Body of pancreas (tissue), 4 donors: ENCODE data around the gene RTF2. TPM values are rescaled to one million over a fixed set of nuclear protein-coding genes. Genes with fewer than 3 reads are reported as not detected.
"Not testable (repeated sequence)": the region's sequence is repeated elsewhere in the genome, so short reads cannot be mapped to it uniquely, and the experiment has no call there.

Experiments used
- ATAC-seq: fragments of 150-250 bp; one replicate; pipeline ENCODE4 v1.9.1; 2016
- DNase-seq, 4 donors: peaks; one replicate each; pipeline ENCODE4 v3.0.0-alpha.2; 2019
- H3K27ac ChIP-seq, 4 donors: fragments of 200-600 bp; sonication (generic); 1 replicate in 3 of 4; 2 replicates in 1 of 4; pipeline versions ENCODE4 v1.5.1 to v1.6.1; 2016 to 2019; ENCODE audit warnings: mild to moderate bottlenecking in 1 of 4, mixed read lengths in 1 of 4, moderate library complexity in 1 of 4
- H3K27me3 ChIP-seq, 2 donors: fragments of 200-600 bp; sonication (generic); one replicate each; pipeline ENCODE4 v1.6.0; 2016; ENCODE audit warnings: mild to moderate bottlenecking in 1 of 2
- H3K36me3 ChIP-seq, 2 donors: fragments of 200-600 bp; sonication (generic); replicated peaks in 1 of 2; 2 replicates each; pipeline ENCODE4 v1.5.1; 2016; ENCODE audit warnings: low read depth in 2 of 2; ENCODE audit not compliant: insufficient read depth in 1 of 2
- H3K4me1 ChIP-seq: fragments of 200-600 bp; sonication (generic); one replicate; pipeline ENCODE4 v1.6.0; 2016
- H3K4me3 ChIP-seq, 2 donors: fragments of 200-600 bp; sonication (generic); 1 replicate in 1 of 2; 2 replicates in 1 of 2; pipeline ENCODE4 v1.5.1; 2016 to 2019
- H3K9me3 ChIP-seq, 3 donors: fragments of 200-600 bp; sonication (generic); 1 replicate in 2 of 3; 2 replicates in 1 of 3; pipeline ENCODE4 v1.5.1; 2016
- POLR2A ChIP-seq, 3 donors: fragments of 450-650 bp; IDR thresholded peaks; one replicate each; pipeline ENCODE4 v1.6.1; 2016; ENCODE audit warnings: antibody characterized with exemption in 3 of 3, mild to moderate bottlenecking in 2 of 3
- WGBS, 2 donors: methylation state at CpG; one replicate each; pipeline ENCODE4 v1.1.5; 2017; 5-methylcytosine and 5-hydroxymethylcytosine counted together
- intact Hi-C: fragments of 100-400 bp; cut with DNase I; formaldehyde crosslinking; loops from one replicate; pipeline ENCODE4 v1.15.1; 2023
- total RNA-seq, 2 donors: library from RNA; depleted of rRNA; stranded (reverse); fragments of >200 nt; gene quantifications; one replicate each; pipeline ENCODE4 v1.1.0, GENCODE V29; 2016
- TF ChIP-seq, protein P1 (sequence below), 7 experiments: fragments of 450-650 bp in 4 of 7; fragments of 200-600 bp in 3 of 7; sonication (generic) in 3 of 7; IDR thresholded peaks; one replicate each; pipeline ENCODE4 v1.5.1; 2016 to 2019; ENCODE audit warnings: antibody characterized with exemption in 7 of 7

RTF2 gene
- total RNA-seq, 2 donors from 2014 or later = 22.1 to 29.1 TPM

DNA sequence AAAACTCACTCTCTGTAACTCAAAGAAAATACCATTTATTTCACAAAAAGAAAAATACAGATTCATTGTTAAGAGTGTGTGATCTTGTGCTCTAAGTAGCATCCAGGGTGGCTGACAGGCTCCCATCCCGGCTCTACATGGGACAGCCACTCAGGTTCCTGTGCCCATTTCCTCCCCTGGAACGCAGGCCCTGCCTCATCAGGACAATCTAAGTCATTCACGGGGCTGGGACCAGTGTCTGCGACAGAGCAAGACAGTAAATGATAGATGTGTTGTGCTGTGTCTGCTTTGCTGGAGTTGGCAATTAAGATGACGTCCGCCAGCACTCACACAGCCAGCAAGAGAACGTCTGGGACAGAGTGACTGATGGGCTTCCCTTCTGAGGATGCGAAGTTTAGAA is 49.2 kb downstream of the RTF2 start:
- H3K27ac ChIP-seq = no peak overlapping the region
- TF ChIP-seq, protein P1, sequence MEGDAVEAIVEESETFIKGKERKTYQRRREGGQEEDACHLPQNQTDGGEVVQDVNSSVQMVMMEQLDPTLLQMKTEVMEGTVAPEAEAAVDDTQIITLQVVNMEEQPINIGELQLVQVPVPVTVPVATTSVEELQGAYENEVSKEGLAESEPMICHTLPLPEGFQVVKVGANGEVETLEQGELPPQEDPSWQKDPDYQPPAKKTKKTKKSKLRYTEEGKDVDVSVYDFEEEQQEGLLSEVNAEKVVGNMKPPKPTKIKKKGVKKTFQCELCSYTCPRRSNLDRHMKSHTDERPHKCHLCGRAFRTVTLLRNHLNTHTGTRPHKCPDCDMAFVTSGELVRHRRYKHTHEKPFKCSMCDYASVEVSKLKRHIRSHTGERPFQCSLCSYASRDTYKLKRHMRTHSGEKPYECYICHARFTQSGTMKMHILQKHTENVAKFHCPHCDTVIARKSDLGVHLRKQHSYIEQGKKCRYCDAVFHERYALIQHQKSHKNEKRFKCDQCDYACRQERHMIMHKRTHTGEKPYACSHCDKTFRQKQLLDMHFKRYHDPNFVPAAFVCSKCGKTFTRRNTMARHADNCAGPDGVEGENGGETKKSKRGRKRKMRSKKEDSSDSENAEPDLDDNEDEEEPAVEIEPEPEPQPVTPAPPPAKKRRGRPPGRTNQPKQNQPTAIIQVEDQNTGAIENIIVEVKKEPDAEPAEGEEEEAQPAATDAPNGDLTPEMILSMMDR (IDR thresholded peaks at IDR 0.05) = no peak
- TF ChIP-seq POLR2A (IDR thresholded peaks at IDR 0.05) = no peak

DNA sequence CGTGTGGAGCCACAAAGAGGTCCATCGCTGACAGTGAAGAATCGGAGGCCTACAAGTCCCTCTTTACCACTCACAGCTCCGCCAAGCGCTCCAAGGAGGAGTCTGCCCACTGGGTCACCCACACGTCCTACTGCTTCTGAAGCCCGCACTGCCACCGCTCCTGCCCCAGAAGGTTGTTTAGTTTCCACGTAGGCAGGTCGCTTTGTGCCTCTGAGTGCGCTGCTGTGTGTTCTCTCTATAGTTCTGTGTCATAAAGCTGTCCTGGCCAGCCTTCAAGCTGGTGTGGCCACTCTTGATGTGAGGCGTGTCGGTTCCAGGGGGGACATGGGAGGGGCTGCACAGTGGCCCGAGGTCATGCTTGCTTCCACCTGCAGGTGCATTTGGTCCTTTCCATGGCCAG is 49.7 kb downstream of the RTF2 start:
- H3K4me1 ChIP-seq = no peaks in the 10 kb centered on the region
- ATAC-seq (no peak), DNase-seq (no peak)
- TF ChIP-seq POLR2A (IDR thresholded peaks at IDR 0.05) = no peak
- TF ChIP-seq, protein P1 (IDR thresholded peaks at IDR 0.05) = no peak
- no peak overlapping the region for H3K27ac ChIP-seq
- peaks cover 21% of the 10 kb centered on the region in 2 donors for H3K36me3 ChIP-seq
- intact Hi-C loops = no loop called here
- 96% methylated on average over 14 of the region's 14 CpGs for WGBS, 2 donors
- H3K4me3 ChIP-seq = no peak overlapping the region
- H3K9me3 ChIP-seq = peaks cover 0 to 24% (median 0%) of the 10 kb centered on the region in 3 donors
- no peaks in the 10 kb centered on the region for H3K27me3 ChIP-seq

More for the DNA sequence above, 49.2 kb downstream of the RTF2 start:
- no peaks in the 10 kb centered on the region for H3K27me3 ChIP-seq
- ATAC-seq (no peak), DNase-seq (no peak)
- no peak overlapping the region for H3K4me3 ChIP-seq
- 91 to 100% methylated on average over 8 of the region's 8 CpGs for WGBS, 2 donors
- peaks cover 0 to 24% (median 0%) of the 10 kb centered on the region in 3 donors for H3K9me3 ChIP-seq
- no peaks in the 10 kb centered on the region for H3K4me1 ChIP-seq
- peaks cover 21% of the 10 kb centered on the region in 2 donors for H3K36me3 ChIP-seq
- intact Hi-C loops = no loop called here

DNA sequence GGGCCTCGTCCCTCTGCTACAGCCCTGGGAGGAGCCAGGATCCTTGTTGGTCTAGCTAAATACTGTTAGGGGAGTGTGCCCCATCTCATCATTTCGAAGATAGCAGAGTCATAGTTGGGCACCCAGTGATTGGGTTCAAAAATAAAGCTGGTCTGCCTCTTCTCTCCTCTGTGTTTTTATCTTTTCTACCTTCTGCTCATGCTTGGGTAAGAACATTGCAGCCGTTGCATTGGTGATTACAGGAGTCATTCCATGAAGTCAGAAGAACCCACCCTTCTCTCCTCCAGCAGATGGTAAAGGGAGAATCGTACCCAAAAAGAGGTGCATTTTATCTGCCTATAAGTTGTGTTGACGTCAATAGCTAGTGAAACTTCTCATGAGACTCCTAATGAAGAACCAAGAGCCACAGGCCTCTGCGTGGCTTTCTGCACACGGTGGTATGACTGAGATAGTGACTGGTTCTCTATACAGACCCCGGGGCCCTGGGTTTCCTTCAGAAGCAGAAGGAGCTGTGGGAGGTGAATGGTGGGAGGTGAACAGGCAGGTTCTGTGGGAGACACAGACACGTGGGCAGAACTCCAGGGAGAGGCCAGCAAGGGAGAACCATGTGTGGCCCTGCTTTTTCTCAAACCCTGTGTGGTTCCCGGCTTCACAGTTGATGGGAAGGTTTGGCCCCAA is 50.4 kb downstream of the RTF2 start:
- intact Hi-C loops = no loop called here
- H3K36me3 ChIP-seq = peaks cover 18 to 20% of the 10 kb centered on the region in 2 donors
- H3K9me3 ChIP-seq = peaks cover 0 to 24% (median 0%) of the 10 kb centered on the region in 3 donors

DNA sequence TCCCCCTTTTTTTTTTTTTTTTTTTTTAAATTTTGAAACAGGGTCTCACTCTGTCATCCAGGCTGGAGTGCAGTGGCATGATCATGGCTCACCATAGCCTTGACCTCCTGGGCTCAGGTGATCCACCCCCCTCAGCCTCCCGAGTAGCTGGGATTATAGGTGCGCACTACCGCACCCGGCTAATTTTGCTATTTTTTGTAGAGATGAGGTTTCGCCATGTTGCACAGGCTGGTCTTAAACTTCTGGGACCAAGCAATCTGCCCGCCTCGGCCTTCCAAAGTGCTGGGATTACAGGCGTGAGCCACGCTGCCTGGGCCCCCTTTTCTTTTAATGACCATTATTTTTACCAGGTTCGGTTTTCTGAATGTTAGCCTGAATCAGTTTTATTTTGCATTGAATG is 51.1 kb downstream of the RTF2 start:
- Histone ChIP-seq H3K4me1 (no peaks in the 10 kb centered on the region), H3K27ac (no peak overlapping the region), H3K9me3 (peaks cover 0 to 24% (median 0%) of the 10 kb centered on the region in 3 donors), H3K4me3 (no peak overlapping the region), H3K27me3 (no peaks in the 10 kb centered on the region), H3K36me3 (peaks cover 17 to 19% of the 10 kb centered on the region in 2 donors)
- ATAC-seq (no peak), DNase-seq (no peak)
- intact Hi-C loops = no loop called here
- TF ChIP-seq, protein P1 (IDR thresholded peaks at IDR 0.05) = no peak
- no peak for TF ChIP-seq POLR2A (IDR thresholded peaks at IDR 0.05)
- WGBS, 2 donors = 98% methylated on average over 10 of the region's 10 CpGs

More for the DNA sequence above, 50.4 kb downstream of the RTF2 start:
- DNase-seq = no peak
- 94 to 99% methylated on average over 7 to 10 of the region's 10 CpGs for WGBS, 2 donors
- no peak overlapping the region for H3K4me3 ChIP-seq
- TF ChIP-seq, protein P1 (IDR thresholded peaks at IDR 0.05) = no peak
- no peak for TF ChIP-seq POLR2A (IDR thresholded peaks at IDR 0.05)
- H3K27ac ChIP-seq = no peak overlapping the region
- no peak for ATAC-seq
- no peaks in the 10 kb centered on the region for H3K27me3 ChIP-seq
- no peaks in the 10 kb centered on the region for H3K4me1 ChIP-seq

DNA sequence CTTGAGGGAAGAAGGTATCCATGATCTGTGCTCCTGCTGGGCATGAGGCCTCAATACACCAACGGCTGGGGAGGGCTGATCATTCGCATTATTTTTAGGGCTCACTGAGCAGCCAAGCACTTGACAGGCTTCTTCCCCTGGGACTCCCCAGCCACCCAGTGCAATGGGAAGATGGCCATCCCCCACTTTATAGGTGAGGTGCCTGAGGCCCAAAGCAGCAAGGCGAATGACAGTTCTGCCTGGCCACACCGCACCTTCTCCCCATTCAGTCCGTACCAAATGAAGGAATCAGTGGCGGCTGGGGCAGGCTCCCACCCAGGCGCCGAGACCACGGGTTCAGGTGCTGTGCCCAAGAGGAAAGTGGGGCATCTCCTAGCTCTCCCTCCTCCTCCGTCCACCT is 51.8 kb downstream of the RTF2 start:
- H3K27me3 ChIP-seq = no peaks in the 10 kb centered on the region
- intact Hi-C loops = no loop called here
- DNase-seq = no peak
- no peak overlapping the region for H3K27ac ChIP-seq
- ATAC-seq = no peak
- 97 to 100% methylated on average over 7 to 10 of the region's 10 CpGs for WGBS, 2 donors
- H3K4me1 ChIP-seq = no peaks in the 10 kb centered on the region
- TF ChIP-seq POLR2A (IDR thresholded peaks at IDR 0.05) = no peak
- TF ChIP-seq, protein P1 (IDR thresholded peaks at IDR 0.05) = no peak
- H3K4me3 ChIP-seq = no peak overlapping the region
- H3K36me3 ChIP-seq = peaks cover 17 to 19% of the 10 kb centered on the region in 2 donors
- H3K9me3 ChIP-seq = peaks cover 0 to 24% (median 0%) of the 10 kb centered on the region in 3 donors

DNA sequence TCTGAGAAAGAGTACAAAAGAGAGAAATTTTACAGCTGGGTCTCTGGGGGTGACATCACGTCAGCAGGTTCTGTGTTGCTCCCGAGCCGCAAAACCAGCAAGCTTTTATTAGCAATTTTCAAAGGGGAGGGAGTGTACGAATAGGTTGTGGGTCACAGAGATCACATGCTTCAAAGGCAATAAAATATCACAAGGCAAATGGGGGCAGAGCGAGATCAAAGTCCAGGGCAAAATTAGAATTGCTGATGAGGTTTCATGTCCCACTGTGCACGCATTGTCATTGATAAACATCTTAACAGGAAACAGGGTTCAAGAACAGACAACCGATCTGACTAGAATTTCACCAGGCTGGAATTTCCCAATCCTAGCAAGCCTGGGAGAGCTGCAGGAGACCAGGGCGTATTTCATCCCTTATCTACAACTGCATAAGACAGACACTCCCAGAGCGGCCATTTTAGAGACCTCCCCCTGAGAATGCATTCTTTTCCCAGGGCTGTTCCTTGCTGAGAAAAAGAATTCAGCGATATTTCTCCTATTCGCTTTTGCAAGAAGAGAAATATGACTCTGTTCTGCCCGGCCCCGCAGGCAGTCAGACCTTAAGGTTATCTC is 52.4 kb downstream of the RTF2 start:
- H3K27me3 ChIP-seq, intact Hi-C loops, DNase-seq, H3K27ac ChIP-seq, ATAC-seq, H3K4me1 ChIP-seq, H3K4me3 ChIP-seq: not testable (repeated sequence)
- peaks cover 17% of the 10 kb centered on the region in 2 donors for H3K36me3 ChIP-seq
- WGBS, 2 donors = 96 to 98% methylated on average over 13 of the region's 13 CpGs
- H3K9me3 ChIP-seq = peaks cover 0 to 24% (median 0%) of the 10 kb centered on the region in 3 donors
